K562 (cell line): ENCODE data around the gene PPM1F. TPM values are rescaled to one million over a fixed set of nuclear protein-coding genes. Genes with fewer than 3 reads are reported as not detected.

Experiments
- ARID3B ChIP-seq: fragments of 250-450 bp; sonication (Bioruptor Pico); IDR thresholded peaks from 2 replicates; pipeline ENCODE4 v1.4.0; 2020; ENCODE audit warnings: borderline replicate concordance
- ATF2 ChIP-seq: sonication (generic); formaldehyde crosslinking; IDR thresholded peaks from 2 replicates; pipeline ENCODE4 v1.8.1; 2022; ENCODE audit warnings: missing genetic modification reagents
- CHCHD3 ChIP-seq: fragments of 250-450 bp; sonication (Bioruptor Pico); IDR thresholded peaks from 2 replicates; pipeline ENCODE4 v2.1.2; 2022; ENCODE audit warnings: mild to moderate bottlenecking
- CHD7 ChIP-seq: fragments of 200-600 bp; sonication (generic); IDR thresholded peaks from one replicate; pipeline ENCODE4 v1.6.1; 2012; ENCODE audit warnings: mild to moderate bottlenecking, low read depth, low read length, inconsistent platforms
- HOMEZ ChIP-seq: fragments of 250-450 bp; sonication (Bioruptor Pico); IDR thresholded peaks from 2 replicates; pipeline ENCODE4 v1.4.0; 2020; ENCODE audit warnings: mild to moderate bottlenecking, moderate library complexity
- MAFF ChIP-seq: IDR thresholded peaks from 2 replicates; pipeline ENCODE4 v1.6.1; 2012; ENCODE audit warnings: low read length, improper control_type of control experiment
- MAFK ChIP-seq: IDR thresholded peaks from 2 replicates; pipeline ENCODE4 v1.6.1; 2011; ENCODE audit warnings: low read length, improper control_type of control experiment
- RUNX1 ChIP-seq: sonication (generic); IDR thresholded peaks from 2 replicates; pipeline ENCODE4 v1.6.1; 2016; ENCODE audit warnings: antibody characterized with exemption, low read depth
- SP2 ChIP-seq: IDR thresholded peaks from 2 replicates; pipeline ENCODE4 v1.6.1; 2011; ENCODE audit warnings: mild to moderate bottlenecking, low read depth, low read length, moderate library complexity; ENCODE audit not compliant: poor library complexity, severe bottlenecking; ENCODE audit errors: extremely low read depth
- polyA plus RNA-seq, 8 experiments: library from polyadenylated mRNA; depleted of rRNA in 4 of 8; stranded (reverse) in 5 of 8; unstranded in 3 of 8; fragments of >200 nt; fragmentation: Nextera tagmentation in 2 of 8; fragmentation: Illumina TruSeq in 1 of 8; extraction: Ambion mirVana in 2 of 8; extraction: Trizol in 1 of 8; gene quantifications; 2 replicates each; pipeline versions ENCODE4 v1.2.1 to v1.2.3, GENCODE V29; 2011 to 2014; ENCODE audit warnings: inconsistent platforms in 1 of 8, missing spikeins in 1 of 8
- total RNA-seq, 7 experiments: library from RNA; depleted of rRNA in 6 of 7; stranded (reverse); fragments of >200 nt in 6 of 7; fragmentation: Illumina TruSeq in 2 of 7; extraction: Trizol in 2 of 7; gene quantifications; 2 replicates each; pipeline versions ENCODE4 v1.2.1 to v1.2.3, GENCODE V29; 2011 to 2021; ENCODE audit warnings: low replicate concordance in 1 of 7

The PPM1F gene
- total and polyA plus RNA-seq, 9 of the 15 experiments (the other 6 are each of a cell fraction or from before 2014, with no cell fraction given): 2.1 to 159 (median 64.0) TPM

- TF ChIP-seq HOMEZ (CRISPR knock-in tag) (peak; percentile 59; the same call in 1 of the 2 replicates), SP2 (peak; percentile 16), MAFF (no peak), RUNX1 (0 out of 2 replicates have a peak, but pooled peaks have one; percentile 11), CHD7 (peak; percentile 46), ARID3B (CRISPR knock-in tag) (0 out of 2 replicates have a peak, but pooled peaks have one; percentile 12), ATF2 (CRISPR knock-in tag) (0 out of 2 replicates have a peak, but pooled peaks have one; percentile 20), MAFK (no peak), CHCHD3 (peak; percentile 74; the same call in 1 of the 2 replicates)
Observed at GRCh38 chr22:21927174-21927823, 25.3 kb downstream of the PPM1F start (continued).
